H1 (cell line): ENCODE results near the gene GLB1L3. TPM values are rescaled to one million over a fixed set of nuclear protein-coding genes. Genes with fewer than 3 reads are reported as not detected.
A peak's percentile ranks its signal among the peaks of the same experiment; 100 is the strongest.

Experiments
- CTCF ChIA-PET: fragments of 300-600 bp; sonication (Branson Sonifier 250); formaldehyde crosslinking; loops from one replicate; lab custom pipeline; 2021; ENCODE audit not compliant: partially characterized antibody; lab: Charles Lee
- POLR2A ChIA-PET: fragments of 300-600 bp; sonication (Branson Sonifier 250); formaldehyde crosslinking; loops from one replicate; lab custom pipeline; 2021; ENCODE audit warnings: inconsistent platforms; ENCODE audit not compliant: partially characterized antibody; lab: Charles Lee
- DNase-seq, 2 experiments: peaks; one replicate each; pipeline versions ENCODE4 v3.0.0 to v3.0.0-alpha.2; 2010 to 2022; ENCODE audit warnings: low spot score in 2 of 2, low read depth in 1 of 2, mixed read lengths in 1 of 2
- FAIRE-seq: peaks from 2 replicates; lab custom pipeline; 2011; peaks lifted over from hg19 to GRCh38; lab: Jason Lieb, UNC
- H2AFZ ChIP-seq: 2 replicates; pipeline ENCODE4 v1.8.1; 2012; ENCODE audit warnings: low read length, inconsistent platforms
- H2AK5ac ChIP-seq: 2 replicates; pipeline ENCODE4 v1.6.1; 2013; ENCODE audit warnings: low read depth, low read length
- H2BK120ac ChIP-seq: replicated peaks from 2 replicates; pipeline ENCODE3; 2013; ENCODE audit warnings: low read depth, low read length, inconsistent platforms
- H2BK12ac ChIP-seq: 2 replicates; pipeline ENCODE4 v1.6.1; 2013; ENCODE audit warnings: low read depth, low read length
- H2BK15ac ChIP-seq: 2 replicates; pipeline ENCODE4 v1.6.1; 2013; ENCODE audit warnings: low read length
- H2BK20ac ChIP-seq: 2 replicates; pipeline ENCODE4 v1.6.1; 2013; ENCODE audit warnings: low read length
- H2BK5ac ChIP-seq: 2 replicates; pipeline ENCODE4 v1.6.1; 2013; ENCODE audit warnings: low read depth, low read length
- H3K14ac ChIP-seq: 2 replicates; pipeline ENCODE4 v1.6.1; 2013; ENCODE audit warnings: inconsistent platforms; ENCODE audit not compliant: insufficient read length
- H3K18ac ChIP-seq: 2 replicates; pipeline ENCODE4 v1.6.1; 2013; ENCODE audit warnings: low read length; ENCODE audit errors: extremely low read depth
- H3K23ac ChIP-seq: 2 replicates; pipeline ENCODE4 v1.6.1; 2013; ENCODE audit warnings: inconsistent platforms; ENCODE audit not compliant: insufficient read length
- H3K23me2 ChIP-seq: 2 replicates; pipeline ENCODE4 v1.6.1; 2013; ENCODE audit warnings: low read depth, low read length
- H3K27ac ChIP-seq: 2 replicates; pipeline ENCODE4 v1.6.1; 2011; ENCODE audit warnings: low read depth, low read length, inconsistent platforms
- H3K27me3 ChIP-seq, 4 experiments: replicated peaks in 1 of 4; 1 replicate in 1 of 4; 2 replicates in 3 of 4; pipeline versions ENCODE4 v1.6.1 to v1.8.1; 2011 to 2013; ENCODE audit warnings: low read length in 3 of 4, mild to moderate bottlenecking in 3 of 4, inconsistent platforms in 2 of 4, mixed read lengths in 2 of 4, moderate library complexity in 1 of 4; ENCODE audit not compliant: control insufficient read depth in 3 of 4, insufficient read depth in 3 of 4; ENCODE audit errors: extremely low read depth in 1 of 4
- H3K36me3 ChIP-seq, 4 experiments: 2 replicates each; pipeline versions ENCODE4 v1.6.1 to v1.8.1; 2011 to 2013; ENCODE audit warnings: mild to moderate bottlenecking in 4 of 4, low read length in 3 of 4, moderate library complexity in 2 of 4, control low read depth in 1 of 4, inconsistent platforms in 1 of 4; ENCODE audit not compliant: insufficient read depth in 4 of 4, control insufficient read depth in 2 of 4
- H3K4ac ChIP-seq: replicated peaks from 2 replicates; pipeline ENCODE3; 2013; ENCODE audit warnings: low read length, low read depth, mixed read lengths, inconsistent platforms; ENCODE audit not compliant: insufficient read length
- H3K4me1 ChIP-seq, 4 experiments: replicated peaks in 1 of 4; 1 replicate in 1 of 4; 2 replicates in 3 of 4; pipeline versions ENCODE4 v1.6.1 to v1.8.1; 2011 to 2013; ENCODE audit warnings: low read length in 3 of 4, inconsistent platforms in 2 of 4, mixed read lengths in 1 of 4; ENCODE audit not compliant: insufficient read depth in 4 of 4, control insufficient read depth in 3 of 4
- H3K4me2 ChIP-seq, 2 experiments: 2 replicates each; pipeline versions ENCODE4 v1.6.1 to v1.8.1; 2011 to 2013; ENCODE audit warnings: low read depth in 2 of 2, low read length in 2 of 2, control low read depth in 1 of 2, inconsistent platforms in 1 of 2, mild to moderate bottlenecking in 1 of 2; ENCODE audit not compliant: insufficient read depth in 1 of 2
- H3K4me3 ChIP-seq, 4 experiments: fragments of 200-600, 300-600 bp in 1 of 4; sonication (generic), shearing (Covaris generic), sonication (Bioruptor Twin) in 1 of 4; 2 replicates each; pipeline versions ENCODE4 v1.5.1 to v1.8.1; 2011 to 2016; ENCODE audit warnings: low read length in 4 of 4, low read depth in 3 of 4, control low read depth in 2 of 4, inconsistent platforms in 2 of 4, mild to moderate bottlenecking in 2 of 4, mixed read lengths in 1 of 4, moderate library complexity in 1 of 4; ENCODE audit not compliant: insufficient read depth in 2 of 4; ENCODE audit errors: extremely low read depth in 1 of 4
- H3K56ac ChIP-seq: replicated peaks from 2 replicates; pipeline ENCODE3; 2013; ENCODE audit warnings: low read depth, mild to moderate bottlenecking, mixed read lengths, low read length, inconsistent platforms; ENCODE audit not compliant: insufficient read length
- H3K79me1 ChIP-seq: 2 replicates; pipeline ENCODE4 v1.6.1; 2013; ENCODE audit warnings: low read depth, low read length, control low read depth
- H3K79me2 ChIP-seq, 2 experiments: 2 replicates each; pipeline versions ENCODE4 v1.6.1 to v1.8.1; 2012 to 2013; ENCODE audit warnings: low read length in 2 of 2, mild to moderate bottlenecking in 2 of 2, inconsistent platforms in 1 of 2; ENCODE audit not compliant: insufficient read depth in 2 of 2, control insufficient read depth in 1 of 2
- H3K9ac ChIP-seq, 4 experiments: replicated peaks in 1 of 4; 1 replicate in 1 of 4; 2 replicates in 3 of 4; pipeline versions ENCODE4 v1.6.1 to v1.8.1; 2011 to 2013; ENCODE audit warnings: low read depth in 3 of 4, low read length in 3 of 4, control low read depth in 2 of 4, mild to moderate bottlenecking in 2 of 4, moderate library complexity in 2 of 4, inconsistent platforms in 1 of 4; ENCODE audit errors: extremely low read depth in 1 of 4
- H3K9me3 ChIP-seq, 2 experiments: 2 replicates each; pipeline versions ENCODE4 v1.6.1 to v1.8.1; 2012 to 2013; ENCODE audit warnings: mild to moderate bottlenecking in 2 of 2, moderate library complexity in 2 of 2, control low read depth in 1 of 2, inconsistent platforms in 1 of 2, low read depth in 1 of 2, low read length in 1 of 2, mixed read lengths in 1 of 2; ENCODE audit not compliant: insufficient read depth in 2 of 2
- H4K20me1 ChIP-seq, 2 experiments: replicated peaks in 1 of 2; 2 replicates each; pipeline versions ENCODE3 to v1.8.1; 2011 to 2013; ENCODE audit warnings: inconsistent platforms in 2 of 2, low read length in 2 of 2, mild to moderate bottlenecking in 1 of 2; ENCODE audit not compliant: insufficient read depth in 2 of 2, control insufficient read depth in 1 of 2
- H4K5ac ChIP-seq: 2 replicates; pipeline ENCODE4 v1.6.1; 2013; ENCODE audit warnings: low read length, low read depth, mixed read lengths, inconsistent platforms; ENCODE audit not compliant: insufficient read length
- H4K8ac ChIP-seq: 2 replicates; pipeline ENCODE4 v1.8.0; 2013; ENCODE audit warnings: mild to moderate bottlenecking, moderate library complexity, low read length, inconsistent platforms; ENCODE audit not compliant: insufficient read depth; ENCODE audit errors: extremely low read depth
- H4K91ac ChIP-seq: replicated peaks from 2 replicates; pipeline ENCODE3; 2013; ENCODE audit warnings: low read length, mixed read lengths, inconsistent platforms; ENCODE audit not compliant: insufficient read length
- ASH2L ChIP-seq: fragments of 200-600, 300-600 bp; sonication (generic); IDR thresholded peaks from one replicate; pipeline ENCODE4 v1.7.1; 2017; ENCODE audit warnings: low read length
- NANOG ChIP-seq: IDR thresholded peaks from 2 replicates; pipeline ENCODE4 v1.6.1; 2011; ENCODE audit warnings: low read length, low read depth, mild to moderate bottlenecking, inconsistent platforms; ENCODE audit not compliant: insufficient read depth, poor library complexity, severe bottlenecking
- TBP ChIP-seq: IDR thresholded peaks from 2 replicates; pipeline ENCODE4 v1.6.1; 2011; ENCODE audit warnings: low read depth, low read length, improper control_type of control experiment
- WGBS, 2 experiments: shearing (Covaris generic) in 1 of 2; methylation state at CpG; one replicate each; pipeline versions ENCODE4 v1.1.6 to v1.1.7; 2013 to 2015; ENCODE audit warnings: low lambda C conversion rate in 2 of 2, mixed read lengths in 2 of 2, inconsistent platforms in 1 of 2, low coverage in 1 of 2, missing lambda C conversion rate in 1 of 2; ENCODE audit not compliant: insufficient replicate concordance in 2 of 2, insufficient coverage in 1 of 2, insufficient read length in 1 of 2; ENCODE audit errors: extremely low coverage in 1 of 2, missing lambda C conversion rate in 1 of 2; 5-methylcytosine and 5-hydroxymethylcytosine counted together
- polyA plus RNA-seq, 7 experiments: library from polyadenylated mRNA; depleted of rRNA in 3 of 7; stranded (reverse) in 5 of 7; unstranded in 2 of 7; fragments of >200 nt in 5 of 7; fragments of 200-250 nt in 2 of 7; gene quantifications; 1 replicate in 5 of 7; 2 replicates in 1 of 7; 4 replicates in 1 of 7; pipeline versions ENCODE4 v1.2.1 to v1.2.3, GENCODE V29; 2011 to 2013; ENCODE audit warnings: missing spikeins in 2 of 7, mixed read lengths in 2 of 7
- total RNA-seq: library from RNA; stranded (reverse); fragmentation: NEBNext Ultra II Directional; extraction: Animal tissue kit (Norgen Biotek cat#: 25700); gene quantifications from 2 replicates; pipeline ENCODE4 v1.2.1, GENCODE V29; 2021

The GLB1L3 gene
- total and polyA plus RNA-seq, 2 of the 8 experiments (the other 6 are each of a cell fraction or from before 2014, with no cell fraction given): 14.9 to 33.2 TPM

- Histone ChIP-seq H3K27me3 (peaks cover 0 to 7% (median 0%) of the 10 kb centered on the region in 4 experiments; a peak in 3 of 7 replicates), H2BK15ac (peak overlapping the region; percentile 46; the same call in 1 of the 2 replicates), H2BK20ac (no peak overlapping the region), H3K18ac (no peak overlapping the region), H3K23ac (no peak overlapping the region), H4K5ac (no peak overlapping the region), H4K20me1 (no peaks in the 10 kb centered on the region), H3K56ac (no peak overlapping the region), H4K91ac (no peak overlapping the region), H3K14ac (no peak overlapping the region), H2AFZ (no peak overlapping the region), H2AK5ac (no peak overlapping the region), H3K4me1 (peaks cover 0 to 6% (median 0%) of the 10 kb centered on the region in 4 experiments; a peak in 5 of 7 replicates), H3K79me1 (no peaks in the 10 kb centered on the region), H2BK5ac (no peak overlapping the region), H3K9me3 (no peaks in the 10 kb centered on the region), H3K4me2 (peak overlapping the region in 1 of 2 experiments; percentile 95; a peak in 1 of 4 replicates), H2BK120ac (no peak overlapping the region), H3K79me2 (peaks cover 3 to 32% of the 10 kb centered on the region in 2 experiments; a peak in 2 of 4 replicates), H3K4me3 (no peak overlapping the region; a peak in 2 of 8 replicates), H3K27ac (no peak overlapping the region), H3K36me3 (peaks cover 0 to 10% (median 1%) of the 10 kb centered on the region in 4 experiments; a peak in 5 of 8 replicates), H3K4ac (no peak overlapping the region), H4K8ac (no peak overlapping the region), H3K23me2 (peaks cover 18% of the 10 kb centered on the region), H3K9ac (no peak overlapping the region)
- 91% methylated on average over 4 of the region's 4 CpGs; no CpG with 5 or more reads in 1 of the 2 experiments for WGBS, 2 experiments
- POLR2A ChIA-PET: interaction anchor here (1.0 to 7.7 kb wide), 4 partner anchors 9 to 29 kb away, joined by 3 to 76 read pairs (median 30); partner anchors contain the start of genes ACAD8 and THYN1
- no peak for FAIRE-seq
- no peak for DNase-seq
- CTCF ChIA-PET: interaction anchor here (1.1 to 12.0 kb wide), 7 partner anchors 8 to 449 kb away, joined by 3 to 114 read pairs (median 4); no protein-coding TSS in a partner anchor
- no peak for TF ChIP-seq ASH2L
- no peak for TF ChIP-seq NANOG
- no peak for TF ChIP-seq TBP
- TF ChIP-seq, all 59 proteins: peak for 0
- H2BK12ac ChIP-seq: no peak overlapping the region; the same call in 1 of the 2 replicates
Observed at GRCh38 chr11:134278356-134278755, 2.2 kb downstream of the GLB1L3 start.
